T-cell (primary cell): ENCODE measurements around the gene SLC22A5. TPM values are rescaled to one million over a fixed set of nuclear protein-coding genes. Genes with fewer than 3 reads are reported as not detected.
A peak's percentile ranks its signal among the peaks of the same experiment; 100 is the strongest.

Source experiments
- ATAC-seq, 4 experiments: fragments of 200-7000 bp in 3 of 4; fragments of 150-1000 bp in 1 of 4; cut with Tn5 transposase; replicated peaks in 1 of 4; 1 replicate in 3 of 4; 2 replicates in 1 of 4; pipeline ENCODE4 v1.10.0; 2021; ENCODE audit warnings: moderate library complexity in 3 of 4, mild to moderate bottlenecking in 2 of 4, moderate number of reproducible peaks in 1 of 4
- CTCF ChIA-PET, 2 donors: fragments of 300-600 bp; sonication (Branson Sonifier 250); formaldehyde crosslinking; loops; one replicate each; lab custom pipeline; 2022; ENCODE audit warnings: antibody characterized with exemption in 2 of 2; lab: Charles Lee
- POLR2A ChIA-PET, 2 donors: fragments of 300-600 bp; sonication (Branson Sonifier 250); formaldehyde crosslinking; loops; one replicate each; lab custom pipeline; 2022; ENCODE audit warnings: antibody characterized with exemption in 2 of 2; lab: Charles Lee
- DNase-seq, 35 experiments: peaks; one replicate each; pipeline versions ENCODE4 v3.0.0 to v3.0.0-alpha.2; 2013 to 2023
- H3K27ac ChIP-seq: one replicate; pipeline ENCODE4 v1.5.1; 2013; ENCODE audit warnings: low read length
- H3K27me3 ChIP-seq, 2 experiments: replicated peaks in 1 of 2; 1 replicate in 1 of 2; 2 replicates in 1 of 2; pipeline versions ENCODE4 v1.6.1 to v1.7.0; 2013; ENCODE audit warnings: low read length in 1 of 2, mixed read lengths in 1 of 2; ENCODE audit not compliant: control insufficient read depth in 2 of 2, insufficient read depth in 2 of 2; ENCODE audit errors: extremely low read depth in 1 of 2
- H3K36me3 ChIP-seq, 2 donors: 1 replicate in 1 of 2; 2 replicates in 1 of 2; pipeline versions ENCODE4 v1.6.1 to v1.7.0; 2013; ENCODE audit warnings: low read length in 1 of 2; ENCODE audit not compliant: control insufficient read depth in 2 of 2, insufficient read depth in 1 of 2; ENCODE audit errors: extremely low read depth in 1 of 2
- H3K4me1 ChIP-seq, 2 experiments: 1 replicate in 1 of 2; 2 replicates in 1 of 2; pipeline versions ENCODE4 v1.6.1 to v1.7.0; 2013; ENCODE audit warnings: low read length in 2 of 2, mixed read lengths in 1 of 2; ENCODE audit not compliant: insufficient read depth in 2 of 2, control insufficient read depth in 1 of 2; ENCODE audit errors: extremely low read depth in 1 of 2
- H3K4me3 ChIP-seq, 2 donors: 1 replicate in 1 of 2; 2 replicates in 1 of 2; pipeline versions ENCODE4 v1.5.1 to v1.7.0; 2013; ENCODE audit warnings: mild to moderate bottlenecking in 2 of 2, low read length in 1 of 2, moderate library complexity in 1 of 2; ENCODE audit not compliant: control insufficient read depth in 1 of 2; ENCODE audit errors: extremely low read depth in 1 of 2
- H3K9me3 ChIP-seq: 2 replicates; pipeline ENCODE4 v1.7.0; 2013
- H3K27ac Mint-ChIP-seq, 2 donors: one replicate each; pipeline ENCODE4 v1.8.0; 2020 to 2021; ENCODE audit warnings: mild to moderate bottlenecking in 2 of 2, mixed read lengths in 2 of 2
- H3K27me3 Mint-ChIP-seq, 2 donors: one replicate each; pipeline ENCODE4 v1.8.0; 2021 to 2022; ENCODE audit warnings: mixed read lengths in 2 of 2
- H3K36me3 Mint-ChIP-seq: one replicate; pipeline ENCODE4 v1.8.0; 2021; ENCODE audit warnings: mixed read lengths
- H3K4me1 Mint-ChIP-seq, 3 donors: one replicate each; pipeline ENCODE4 v1.8.0; 2020 to 2022; ENCODE audit warnings: mixed read lengths in 3 of 3, mild to moderate bottlenecking in 1 of 3
- H3K4me3 Mint-ChIP-seq, 3 donors: one replicate each; pipeline ENCODE4 v1.8.0; 2020 to 2022; ENCODE audit warnings: mild to moderate bottlenecking in 3 of 3, mixed read lengths in 3 of 3, moderate library complexity in 3 of 3
- H3K9me3 Mint-ChIP-seq, 3 donors: one replicate each; pipeline ENCODE4 v1.8.0; 2020 to 2022; ENCODE audit warnings: mixed read lengths in 3 of 3
- WGBS: methylation state at CpG from one replicate; pipeline ENCODE4 v1.1.5; 2013; ENCODE audit warnings: missing lambda C conversion rate; ENCODE audit not compliant: insufficient coverage; 5-methylcytosine and 5-hydroxymethylcytosine counted together
- total RNA-seq, 35 experiments: library from RNA in 6 of 35; stranded (reverse) in 6 of 35; fragments of 120-200 nt in 1 of 35; gene quantifications; one replicate each; pipeline versions ENCODE4 v1.2.1 to v1.2.4 and lab custom pipeline; 2013 to 2026

Gene SLC22A5
- total RNA-seq, 5 donors from 2014 or later (not counting 1 experiment from before 2014, with no cell fraction given) = 4.8 to 14.0 (median 7.6) TPM

DNA sequence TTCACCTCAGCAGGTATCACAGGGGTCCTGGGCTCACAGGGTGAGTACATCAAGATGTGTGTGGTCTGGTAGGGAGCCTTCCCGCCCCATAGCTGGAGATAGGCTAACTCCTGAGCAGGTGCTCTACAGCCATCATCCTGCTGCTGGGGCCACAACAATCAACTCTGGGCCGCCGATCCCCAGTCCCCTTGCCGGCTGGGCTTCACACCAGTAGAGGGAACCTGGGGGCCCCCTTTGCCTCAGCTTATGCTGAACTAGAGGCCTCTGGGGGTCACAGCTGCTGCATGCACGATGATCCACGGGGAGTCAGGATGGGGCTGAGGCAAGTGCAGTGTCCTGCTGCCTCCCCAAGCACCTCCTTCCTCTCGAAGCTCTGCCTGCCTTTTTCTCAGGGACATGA, 74.6 kb downstream of the SLC22A5 start:
- H3K27ac ChIP-seq = no peak overlapping the region
- H3K4me3 Mint-ChIP-seq = no peak overlapping the region
- H3K27me3 Mint-ChIP-seq = no peaks in the 10 kb centered on the region
- ChIA-PET POLR2A (no interaction called here), CTCF (no interaction called here)
- peaks cover 0 to 28% of the 10 kb centered on the region in 2 donors for H3K36me3 ChIP-seq
- H3K9me3 ChIP-seq = no peaks in the 10 kb centered on the region
- peaks cover 93 to 98% (median 95%) of the 10 kb centered on the region in 3 donors for H3K4me1 Mint-ChIP-seq
- no peaks in the 10 kb centered on the region for H3K27me3 ChIP-seq
- H3K9me3 Mint-ChIP-seq = no peaks in the 10 kb centered on the region
- WGBS = 76% methylated on average over 5 of the region's 7 CpGs
- H3K27ac Mint-ChIP-seq = peak overlapping the region; percentile 73 to 80
- H3K4me3 ChIP-seq = no peak overlapping the region
- peaks cover 33% of the 10 kb centered on the region for H3K36me3 Mint-ChIP-seq
- ATAC-seq (peak in 2 of 4 experiments; percentile 28), DNase-seq (no peak)
- peaks cover 20 to 82% of the 10 kb centered on the region in 2 experiments for H3K4me1 ChIP-seq

Other genes starting within 250 kb of the SLC22A5 start
- under 1 TPM in 3 of 5 donors, not detected in 2; 0.50 to 0.99 (median 0.98) TPM for gene P4HA2, start 141.9 kb upstream of the SLC22A5 start, total RNA-seq
- not detected for gene PDLIM4, start 112.0 kb upstream of the SLC22A5 start, total RNA-seq
- gene SLC22A4, start 75.3 kb upstream of the SLC22A5 start, total RNA-seq = under 1 TPM in 1 of 5 donors, not detected in 4; 0.20 TPM
- 100 to 1,000 TPM; 167 to 859 (median 252) TPM for gene IRF1, start 121.1 kb downstream of the SLC22A5 start, total RNA-seq
- 1 to 10 TPM in 1 of 5 donors, not detected in 4; 1.2 TPM for gene IL5, start 173.8 kb downstream of the SLC22A5 start, total RNA-seq
- 10 to 100 TPM; 19.7 to 33.7 (median 28.5) TPM for gene RAD50, start 187.3 kb downstream of the SLC22A5 start, total RNA-seq